ENCODE data around the gene EVI2A. TPM values are rescaled to one million over a fixed set of nuclear protein-coding genes. Genes with fewer than 3 reads are reported as not detected.
A peak's percentile ranks its signal among the peaks of the same experiment; 100 is the strongest.

Gene EVI2A
- total RNA-seq, 1 donor from 2014 or later: not detected

GRCh38 chr17:31272236-31272635 lies 49.2 kb downstream of the EVI2A start:
- no peak for DNase-seq (ENCODE audit: low read depth)
- Histone ChIP-seq H3K27me3 (ENCODE audit: control insufficient read depth, insufficient read depth, low read length) (no peaks in the 10 kb centered on the region), H3K36me3 (ENCODE audit: control insufficient read depth, insufficient read depth, low read length) (no peaks in the 10 kb centered on the region), H3K4me3 (ENCODE audit: low read depth, low read length) (no peak overlapping the region)
- FAIRE-seq: no peak
- TF ChIP-seq, protein P1, sequence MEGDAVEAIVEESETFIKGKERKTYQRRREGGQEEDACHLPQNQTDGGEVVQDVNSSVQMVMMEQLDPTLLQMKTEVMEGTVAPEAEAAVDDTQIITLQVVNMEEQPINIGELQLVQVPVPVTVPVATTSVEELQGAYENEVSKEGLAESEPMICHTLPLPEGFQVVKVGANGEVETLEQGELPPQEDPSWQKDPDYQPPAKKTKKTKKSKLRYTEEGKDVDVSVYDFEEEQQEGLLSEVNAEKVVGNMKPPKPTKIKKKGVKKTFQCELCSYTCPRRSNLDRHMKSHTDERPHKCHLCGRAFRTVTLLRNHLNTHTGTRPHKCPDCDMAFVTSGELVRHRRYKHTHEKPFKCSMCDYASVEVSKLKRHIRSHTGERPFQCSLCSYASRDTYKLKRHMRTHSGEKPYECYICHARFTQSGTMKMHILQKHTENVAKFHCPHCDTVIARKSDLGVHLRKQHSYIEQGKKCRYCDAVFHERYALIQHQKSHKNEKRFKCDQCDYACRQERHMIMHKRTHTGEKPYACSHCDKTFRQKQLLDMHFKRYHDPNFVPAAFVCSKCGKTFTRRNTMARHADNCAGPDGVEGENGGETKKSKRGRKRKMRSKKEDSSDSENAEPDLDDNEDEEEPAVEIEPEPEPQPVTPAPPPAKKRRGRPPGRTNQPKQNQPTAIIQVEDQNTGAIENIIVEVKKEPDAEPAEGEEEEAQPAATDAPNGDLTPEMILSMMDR (IDR thresholded peaks at IDR 0.05; ENCODE audit: insufficient read depth, low read length, severe bottlenecking): no peak

DNA sequence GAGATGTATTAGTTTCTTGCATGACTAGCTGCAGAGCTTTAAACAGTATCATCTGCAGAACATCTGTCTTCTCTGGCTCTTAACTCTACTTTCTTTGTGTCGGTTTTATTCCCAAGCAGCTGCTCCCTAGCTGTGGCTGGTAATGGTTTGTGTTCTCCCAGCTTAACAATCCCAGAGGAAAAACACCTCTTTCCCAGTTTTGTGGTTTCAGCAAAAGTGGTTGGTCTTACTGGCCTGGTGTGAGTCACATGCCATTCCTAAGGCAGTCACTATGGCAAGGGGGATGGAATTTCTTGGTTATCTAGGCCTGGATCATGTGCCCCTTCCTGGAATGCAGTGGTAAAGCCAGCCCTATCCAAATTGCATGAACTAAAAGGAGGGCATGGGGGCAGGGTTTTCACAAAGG lies 51.8 kb downstream of the EVI2A start:
- H3K36me3 ChIP-seq (ENCODE audit: control insufficient read depth, insufficient read depth, low read length): no peaks in the 10 kb centered on the region
- DNase-seq (ENCODE audit: low read depth) (peak; percentile 87), FAIRE-seq (no peak)
- TF ChIP-seq, protein P1 (IDR thresholded peaks at IDR 0.05; ENCODE audit: insufficient read depth, low read length, severe bottlenecking): no peak
- H3K4me3 ChIP-seq (ENCODE audit: low read depth, low read length): no peak overlapping the region
- no peaks in the 10 kb centered on the region for H3K27me3 ChIP-seq (ENCODE audit: control insufficient read depth, insufficient read depth, low read length)

- no peaks in the 10 kb centered on the region for H3K27me3 ChIP-seq (ENCODE audit: control insufficient read depth, insufficient read depth, low read length)
- FAIRE-seq: no peak
- no peak for DNase-seq (ENCODE audit: low read depth)
- TF ChIP-seq, protein P1 (IDR thresholded peaks at IDR 0.05; ENCODE audit: insufficient read depth, low read length, severe bottlenecking): no peak
- H3K4me3 ChIP-seq (ENCODE audit: low read depth, low read length): no peak overlapping the region
- H3K36me3 ChIP-seq (ENCODE audit: control insufficient read depth, insufficient read depth, low read length): no peaks in the 10 kb centered on the region
These were observed 52.3 kb downstream of the EVI2A start for GRCh38 chr17:31269036-31269577.

Other genes with a start within 250 kb of the EVI2A start
- 28.4 and 33.2 TPM in 2 replicates for gene NF1, start 226.6 kb downstream of the EVI2A start, total RNA-seq
- not detected in 2 replicates for gene OMG, start 24.4 kb downstream of the EVI2A start, total RNA-seq
- not detected in 2 replicates for gene EVI2B, start 7.6 kb downstream of the EVI2A start, total RNA-seq
- 16.4 and 17.6 TPM in 2 replicates for gene RAB11FIP4, start 70.1 kb upstream of the EVI2A start, total RNA-seq

Measured in bronchial epithelial cell (primary cell).